ENCODE measurements around the gene CROCC2. TPM values are rescaled to one million over a fixed set of nuclear protein-coding genes. Genes with fewer than 3 reads are reported as not detected.

Gene CROCC2
- total RNA-seq, 1 donor = not detected

- Histone ChIP-seq H3K4me3 (ENCODE audit: low read length) (no peak overlapping the region), H3K9me3 (ENCODE audit: low read depth, low read length) (no peaks in the 10 kb centered on the region), H3K27me3 (ENCODE audit: insufficient read depth, low read length) (no peaks in the 10 kb centered on the region), H3K4me1 (ENCODE audit: insufficient read depth, low read length) (peaks cover 6% of the 10 kb centered on the region)
These were observed 51.0 kb downstream of the CROCC2 start for GRCh38 chr2:240956935-240957655.

- H3K4me3 ChIP-seq (ENCODE audit: low read length) = no peak overlapping the region
- peaks cover 6% of the 10 kb centered on the region for H3K4me1 ChIP-seq (ENCODE audit: insufficient read depth, low read length)
- H3K27me3 ChIP-seq (ENCODE audit: insufficient read depth, low read length) = no peaks in the 10 kb centered on the region
- no peaks in the 10 kb centered on the region for H3K9me3 ChIP-seq (ENCODE audit: low read depth, low read length)
These were observed 51.7 kb downstream of the CROCC2 start for GRCh38 chr2:240957656-240958365.

GRCh38 chr2:240958366-240959213 is 52.5 kb downstream of the CROCC2 start:
- H3K9me3 ChIP-seq (ENCODE audit: low read depth, low read length) = no peaks in the 10 kb centered on the region
- H3K4me1 ChIP-seq (ENCODE audit: insufficient read depth, low read length) = peaks cover 6% of the 10 kb centered on the region
- no peak overlapping the region for H3K4me3 ChIP-seq (ENCODE audit: low read length)
- no peaks in the 10 kb centered on the region for H3K27me3 ChIP-seq (ENCODE audit: insufficient read depth, low read length)

DNA sequence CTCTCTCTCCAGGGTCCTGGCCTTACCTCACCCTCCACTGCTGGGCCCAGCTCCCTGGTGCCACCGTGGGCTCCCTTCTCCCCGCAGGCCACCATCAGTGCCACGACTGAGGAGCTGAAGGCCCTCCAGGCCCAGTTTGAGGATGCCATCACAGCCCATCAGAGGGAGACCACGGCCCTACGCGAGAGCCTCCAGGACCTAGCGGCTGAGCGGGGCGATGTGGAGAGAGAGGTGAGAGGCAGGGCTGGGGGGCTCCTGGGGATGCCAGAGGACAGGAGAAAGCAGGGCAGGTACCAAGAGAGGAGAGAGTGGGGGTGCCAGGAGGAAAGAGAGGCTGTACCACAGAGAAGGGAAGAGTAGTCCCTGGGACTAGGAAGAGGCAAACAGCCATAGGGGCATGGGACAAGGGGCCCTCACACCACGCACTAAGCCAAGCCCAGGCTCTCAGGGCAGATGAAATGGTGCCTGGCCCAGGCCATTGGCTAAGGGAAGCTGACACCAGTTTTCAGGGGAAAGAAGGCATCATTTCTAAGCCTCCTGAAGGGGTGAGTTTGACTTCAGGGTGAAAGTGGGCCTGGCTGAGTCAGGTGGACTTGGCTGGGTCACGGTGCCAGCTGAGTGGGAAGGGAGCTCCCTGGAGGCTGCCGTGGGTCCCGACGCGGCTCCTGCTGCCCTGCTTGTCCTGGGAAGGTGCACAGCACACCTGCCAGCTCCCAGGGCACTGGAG is 53.2 kb downstream of the CROCC2 start:
- no peak overlapping the region for H3K4me3 ChIP-seq (ENCODE audit: low read length)
- H3K27me3 ChIP-seq (ENCODE audit: insufficient read depth, low read length) = no peaks in the 10 kb centered on the region
- peaks cover 6% of the 10 kb centered on the region for H3K4me1 ChIP-seq (ENCODE audit: insufficient read depth, low read length)
- no peaks in the 10 kb centered on the region for H3K9me3 ChIP-seq (ENCODE audit: low read depth, low read length)

DNA sequence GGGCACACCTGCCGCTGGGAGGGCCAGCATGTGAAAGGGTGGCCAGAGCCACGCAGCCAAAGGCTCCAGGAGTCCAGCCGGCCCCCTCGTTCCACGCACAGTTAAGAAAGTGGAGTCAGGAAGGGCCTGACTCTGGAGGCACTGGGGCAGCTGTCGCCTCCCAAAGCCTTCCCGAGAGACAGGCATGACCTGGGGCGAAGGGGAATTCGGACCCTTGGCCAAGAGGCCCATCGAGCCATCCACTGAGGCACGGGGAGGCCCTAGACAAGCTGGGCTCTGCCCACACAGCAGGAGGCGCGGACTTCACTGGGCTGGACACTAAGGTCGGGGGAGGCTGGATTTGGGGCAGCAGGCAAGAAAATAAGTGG is 53.8 kb downstream of the CROCC2 start:
- Histone ChIP-seq H3K9me3 (ENCODE audit: low read depth, low read length) (no peaks in the 10 kb centered on the region), H3K4me3 (ENCODE audit: low read length) (no peak overlapping the region), H3K4me1 (ENCODE audit: insufficient read depth, low read length) (peaks cover 12% of the 10 kb centered on the region), H3K27me3 (ENCODE audit: insufficient read depth, low read length) (no peaks in the 10 kb centered on the region)

GRCh38 chr2:240960309-240960970 is 54.3 kb downstream of the CROCC2 start:
- no peak overlapping the region for H3K4me3 ChIP-seq (ENCODE audit: low read length)
- peaks cover 16% of the 10 kb centered on the region for H3K4me1 ChIP-seq (ENCODE audit: insufficient read depth, low read length)
- H3K9me3 ChIP-seq (ENCODE audit: low read depth, low read length) = no peaks in the 10 kb centered on the region
- no peaks in the 10 kb centered on the region for H3K27me3 ChIP-seq (ENCODE audit: insufficient read depth, low read length)

- Histone ChIP-seq H3K4me3 (ENCODE audit: low read length) (no peak overlapping the region), H3K4me1 (ENCODE audit: insufficient read depth, low read length) (peaks cover 18% of the 10 kb centered on the region), H3K27me3 (ENCODE audit: insufficient read depth, low read length) (no peaks in the 10 kb centered on the region), H3K9me3 (ENCODE audit: low read depth, low read length) (no peaks in the 10 kb centered on the region)
These were observed 55.1 kb downstream of the CROCC2 start for GRCh38 chr2:240960971-240961876.

DNA sequence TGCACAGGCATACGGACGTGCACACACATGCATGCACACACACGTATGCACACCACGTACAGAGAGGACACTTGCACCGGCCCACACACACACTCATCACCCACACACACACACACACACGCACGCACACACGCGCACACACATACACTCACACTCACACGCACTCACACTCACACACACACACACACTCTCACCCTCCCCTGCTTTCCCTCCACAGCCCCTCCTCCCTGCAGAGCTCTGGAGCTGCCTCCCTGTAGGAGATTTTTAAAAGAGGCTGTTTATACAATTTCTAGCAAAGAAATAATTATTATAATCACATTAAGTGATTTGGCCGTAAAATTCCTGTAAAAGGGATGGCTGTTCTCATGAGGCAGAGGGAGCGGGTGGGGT is 55.8 kb downstream of the CROCC2 start:
- Histone ChIP-seq H3K27me3 (ENCODE audit: insufficient read depth, low read length) (no peaks in the 10 kb centered on the region), H3K9me3 (ENCODE audit: low read depth, low read length) (no peaks in the 10 kb centered on the region), H3K4me3 (ENCODE audit: low read length) (no peak overlapping the region), H3K4me1 (ENCODE audit: insufficient read depth, low read length) (peaks cover 18% of the 10 kb centered on the region)

- no peaks in the 10 kb centered on the region for H3K9me3 ChIP-seq (ENCODE audit: low read depth, low read length)
- H3K4me3 ChIP-seq (ENCODE audit: low read length) = no peak overlapping the region
- no peaks in the 10 kb centered on the region for H3K27me3 ChIP-seq (ENCODE audit: insufficient read depth, low read length)
- peaks cover 18% of the 10 kb centered on the region for H3K4me1 ChIP-seq (ENCODE audit: insufficient read depth, low read length)
These were observed 56.3 kb downstream of the CROCC2 start for GRCh38 chr2:240962300-240963064.

DNA sequence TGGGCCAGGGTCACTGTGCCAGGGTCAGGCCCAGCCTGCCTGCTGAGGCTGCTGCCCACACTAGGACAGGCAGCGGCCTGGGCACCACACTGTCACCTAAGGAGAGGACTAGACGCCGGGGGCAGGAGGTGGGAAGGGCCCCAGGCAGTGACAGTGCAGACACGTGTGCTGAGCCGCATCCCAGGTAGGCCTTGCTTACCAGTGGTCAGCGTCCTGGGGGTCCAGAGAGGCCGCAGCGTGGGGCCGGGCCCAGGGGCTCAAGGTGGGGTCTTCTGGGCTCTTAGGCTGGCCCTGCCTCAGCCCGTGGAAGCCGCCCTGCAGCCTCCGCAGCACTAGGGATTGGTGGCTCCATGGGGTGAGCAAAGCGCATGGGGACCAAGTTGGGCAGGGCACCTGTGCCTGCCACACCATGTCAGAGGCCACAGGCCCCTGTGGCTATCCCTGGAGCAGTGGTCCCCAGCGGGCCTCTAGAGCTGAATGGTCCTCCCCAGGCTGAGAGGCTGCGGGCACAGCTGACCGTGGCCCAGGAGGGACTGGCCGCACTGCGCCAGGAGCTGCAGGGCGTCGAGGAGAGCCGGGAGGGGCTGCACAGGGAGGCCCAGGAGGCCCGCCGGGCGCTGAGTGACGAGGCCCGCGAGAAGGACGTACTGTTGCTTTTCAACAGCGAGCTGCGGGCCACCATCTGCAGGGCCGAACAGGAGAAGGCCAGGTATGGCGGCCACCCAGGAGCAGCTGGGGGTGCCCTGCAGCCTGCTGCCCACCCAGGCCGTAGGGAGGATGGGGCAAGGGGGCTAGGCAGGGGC is 57.1 kb downstream of the CROCC2 start:
- H3K27me3 ChIP-seq (ENCODE audit: insufficient read depth, low read length) = no peaks in the 10 kb centered on the region
- peaks cover 18% of the 10 kb centered on the region for H3K4me1 ChIP-seq (ENCODE audit: insufficient read depth, low read length)
- H3K4me3 ChIP-seq (ENCODE audit: low read length) = no peak overlapping the region
- no peaks in the 10 kb centered on the region for H3K9me3 ChIP-seq (ENCODE audit: low read depth, low read length)

- H3K9me3 ChIP-seq (ENCODE audit: low read depth, low read length) = no peaks in the 10 kb centered on the region
- H3K27me3 ChIP-seq (ENCODE audit: insufficient read depth, low read length) = no peaks in the 10 kb centered on the region
- peaks cover 18% of the 10 kb centered on the region for H3K4me1 ChIP-seq (ENCODE audit: insufficient read depth, low read length)
- H3K4me3 ChIP-seq (ENCODE audit: low read length) = no peak overlapping the region
These were observed 58.0 kb downstream of the CROCC2 start for GRCh38 chr2:240963868-240964703.

Measured in mononuclear cell (primary cell).